ENCODE results near the gene TRMT61B. TPM values are rescaled to one million over a fixed set of nuclear protein-coding genes. Genes with fewer than 3 reads are reported as not detected.

Gene TRMT61B
- total and polyA plus RNA-seq, 2 of the 4 experiments (the other 2 are of a cell fraction): 5.7 to 6.6 TPM

GRCh38 chr2:28902584-28902983 is 32.5 kb upstream of the TRMT61B start:
- no peak overlapping the region for H2BK15ac ChIP-seq (ENCODE audit: low read depth, low read length)
- peaks cover 17 to 62% of the 10 kb centered on the region in 2 experiments for H3K79me1 ChIP-seq (ENCODE audit: low read depth in 1 of 2, low read length in 2 of 2)
- H2BK20ac ChIP-seq (ENCODE audit: low read depth, low read length): no peak overlapping the region
- no peak overlapping the region for H3K56ac ChIP-seq (ENCODE audit: extremely low read depth, insufficient read depth, low read length)
- peaks cover 16% of the 10 kb centered on the region for H3K36me3 ChIP-seq (ENCODE audit: control insufficient read depth, insufficient read depth, low read length)
- dilution Hi-C loops (cut with HindIII; ENCODE audit: low sequenced_read_pairs, unreplicated experiment) (no loop called here), intact Hi-C loops (cut with micrococcal nuclease) (no loop called here), in situ Hi-C loops (cut with MboI; ENCODE audit: low sequenced_read_pairs) (loop anchor here (25.0 kb wide), 1 partner anchor 315 kb away; no protein-coding TSS in a partner anchor)
- H4K91ac ChIP-seq (ENCODE audit: insufficient read depth, low read depth, low read length): no peak overlapping the region
- no peak overlapping the region for H3K18ac ChIP-seq (ENCODE audit: low read depth, low read length)
- no TSS peak for BruUV-seq (replicated peaks)
- POLR2A ChIA-PET (ENCODE audit: unreplicated experiment): no interaction called here
- H3K27ac ChIP-seq (ENCODE audit: insufficient read depth, low read length): no peak overlapping the region
- peaks cover 86% of the 10 kb centered on the region for H4K20me1 ChIP-seq (ENCODE audit: insufficient read depth, low read length)
- no peak for ATAC-seq (ENCODE audit: low read depth)
- peaks cover 19% of the 10 kb centered on the region for H3K4me1 ChIP-seq (ENCODE audit: control insufficient read depth, insufficient read depth, low read length)
- no peak overlapping the region for H3K14ac ChIP-seq (replicated peaks; ENCODE audit: low read depth, low read length)
- H3K23ac ChIP-seq (ENCODE audit: low read depth, low read length): peak overlapping the region; percentile 26; the same call in 1 of the 2 replicates
- no peak overlapping the region for H2BK120ac ChIP-seq (ENCODE audit: low read depth, low read length)
- TF ChIP-seq FOS (IDR thresholded peaks at IDR 0.05; ENCODE audit: low read depth, low read length): no peak
- no peak overlapping the region for H4K8ac ChIP-seq (ENCODE audit: low read depth in 2 of 2, low read length in 2 of 2)
- no peak overlapping the region for H3K4ac ChIP-seq (ENCODE audit: low read depth, low read length)
- CTCF ChIA-PET: interaction anchor here (0.5 kb wide), 1 partner anchor 319 kb away, joined by 4 read pairs; no protein-coding TSS in a partner anchor
- no peak for DNase-seq
- H3K27me3 ChIP-seq (ENCODE audit: control insufficient read depth, insufficient read depth, low read length): no peaks in the 10 kb centered on the region
- H2AK9ac ChIP-seq (replicated peaks; ENCODE audit: low read depth, low read length, poor library complexity): no peak overlapping the region
- H3K9me1 ChIP-seq (ENCODE audit: insufficient read depth, low read length): peaks cover 19% of the 10 kb centered on the region
- no CpG with 5 or more reads among the region's 3 CpGs for WGBS, 2 experiments (ENCODE audit: extremely low coverage in 2 of 2, insufficient read length in 1 of 2)
- no peak overlapping the region for H3K9ac ChIP-seq (ENCODE audit: low read depth, low read length)
- no peak overlapping the region for H3K4me3 ChIP-seq (ENCODE audit: insufficient read depth, low read depth, low read length)
- H2AK5ac ChIP-seq (ENCODE audit: low read depth, low read length): no peak overlapping the region
- H2BK5ac ChIP-seq (ENCODE audit: low read depth, low read length, poor library complexity, severe bottlenecking): no peak overlapping the region
- no peaks in the 10 kb centered on the region for H3K9me3 ChIP-seq (ENCODE audit: control insufficient read depth, insufficient read depth, low read length)
- H4K5ac ChIP-seq (ENCODE audit: low read depth, low read length): no peak overlapping the region
- H2AFZ ChIP-seq (replicated peaks; ENCODE audit: low read length, poor library complexity): no peak overlapping the region
- no peak overlapping the region for H3K4me2 ChIP-seq (ENCODE audit: low read depth, low read length)
